Subcutaneous abdominal adipose tissue (tissue), 5 donors: ENCODE data around the gene ATP13A1.
A peak's percentile ranks its signal among the peaks of the same experiment; 100 is the strongest.

ENCODE experiments used
- H3K27ac ChIP-seq: one replicate; pipeline ENCODE4 v1.7.0; 2013; ENCODE audit warnings: low read depth, mild to moderate bottlenecking, inconsistent platforms, low read length, moderate library complexity
- H3K27me3 ChIP-seq, 5 donors: one replicate each; pipeline ENCODE4 v1.7.0; 2013; ENCODE audit warnings: low read length in 5 of 5, inconsistent platforms in 1 of 5; ENCODE audit not compliant: control insufficient read depth in 5 of 5, insufficient read depth in 4 of 5
- H3K36me3 ChIP-seq, 5 donors: one replicate each; pipeline ENCODE4 v1.7.0; 2013; ENCODE audit warnings: low read length in 5 of 5; ENCODE audit not compliant: control insufficient read depth in 5 of 5, insufficient read depth in 5 of 5
- H3K4me1 ChIP-seq, 5 donors: one replicate each; pipeline ENCODE4 v1.7.0; 2013; ENCODE audit warnings: low read length in 5 of 5, mild to moderate bottlenecking in 3 of 5, moderate library complexity in 1 of 5; ENCODE audit not compliant: control insufficient read depth in 5 of 5, insufficient read depth in 5 of 5
- H3K4me3 ChIP-seq, 5 donors: one replicate each; pipeline ENCODE4 v1.7.0; 2013; ENCODE audit warnings: low read length in 5 of 5, low read depth in 1 of 5
- H3K9ac ChIP-seq, 5 donors: one replicate each; pipeline ENCODE4 v1.7.0; 2013; ENCODE audit warnings: low read length in 5 of 5, mild to moderate bottlenecking in 4 of 5, moderate library complexity in 3 of 5
- H3K9me3 ChIP-seq, 5 donors: one replicate each; pipeline ENCODE4 v1.7.0; 2013; ENCODE audit warnings: low read length in 5 of 5; ENCODE audit not compliant: control insufficient read depth in 5 of 5
- donor health status: healthy.
- donor health status: healthy.
- donor health status: healthy.
- donor health status: healthy.
- donor health status: healthy.

The ATP13A1 gene

GRCh38 chr19:19635313-19635702 is 28.2 kb downstream of the ATP13A1 start:
- H3K36me3 ChIP-seq = peaks cover 0 to 71% (median 36%) of the 10 kb centered on the region in 5 donors
- no peak overlapping the region for H3K27ac ChIP-seq
- no peak overlapping the region for H3K9ac ChIP-seq
- H3K9me3 ChIP-seq = no peaks in the 10 kb centered on the region
- H3K4me3 ChIP-seq = no peak overlapping the region
- no peaks in the 10 kb centered on the region for H3K27me3 ChIP-seq
- H3K4me1 ChIP-seq = no peaks in the 10 kb centered on the region

- Histone ChIP-seq H3K36me3 (peaks cover 0 to 68% (median 36%) of the 10 kb centered on the region in 5 donors), H3K4me3 (no peak overlapping the region), H3K9ac (no peak overlapping the region), H3K27ac (no peak overlapping the region), H3K4me1 (no peaks in the 10 kb centered on the region), H3K27me3 (no peaks in the 10 kb centered on the region), H3K9me3 (no peaks in the 10 kb centered on the region)
Observed at GRCh38 chr19:19634516-19635312, 28.8 kb downstream of the ATP13A1 start.

- Histone ChIP-seq H3K4me1 (peaks cover 0 to under 1% (median 0%) of the 10 kb centered on the region in 5 donors), H3K27ac (no peak overlapping the region), H3K36me3 (peaks cover 0 to 63% (median 36%) of the 10 kb centered on the region in 5 donors), H3K9ac (no peak overlapping the region), H3K27me3 (no peaks in the 10 kb centered on the region), H3K9me3 (no peaks in the 10 kb centered on the region), H3K4me3 (no peak overlapping the region)
Observed at GRCh38 chr19:19633711-19634515, 29.6 kb downstream of the ATP13A1 start.

GRCh38 chr19:19632661-19633060 is 30.8 kb downstream of the ATP13A1 start:
- no peaks in the 10 kb centered on the region for H3K27me3 ChIP-seq
- H3K4me1 ChIP-seq = peaks cover 0 to 13% (median 10%) of the 10 kb centered on the region in 5 donors
- H3K9me3 ChIP-seq = no peaks in the 10 kb centered on the region
- H3K27ac ChIP-seq = no peak overlapping the region
- no peak overlapping the region for H3K9ac ChIP-seq
- H3K36me3 ChIP-seq = peaks cover 0 to 53% (median 30%) of the 10 kb centered on the region in 5 donors
- no peak overlapping the region for H3K4me3 ChIP-seq

DNA sequence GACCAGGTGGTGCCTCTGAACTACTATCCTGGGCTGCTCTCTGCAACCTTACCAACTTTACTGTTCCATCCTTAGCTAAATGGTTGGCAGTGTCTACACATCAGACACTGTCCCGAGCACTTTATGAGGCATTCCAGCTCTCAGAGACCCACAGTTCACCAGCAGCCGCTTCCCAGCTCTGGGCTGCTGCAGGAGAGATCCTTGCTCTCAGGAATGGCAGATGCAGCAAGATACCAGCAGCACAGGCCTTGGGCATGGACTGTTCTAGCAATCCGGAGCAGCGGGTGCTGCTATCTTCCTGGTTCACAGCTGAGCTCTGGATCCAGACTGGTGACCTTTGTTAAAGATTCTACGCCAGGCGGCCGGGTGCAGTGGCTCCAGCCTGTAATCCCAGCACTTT is 32.1 kb downstream of the ATP13A1 start:
- Histone ChIP-seq H3K9ac (no peak overlapping the region), H3K9me3 (no peaks in the 10 kb centered on the region), H3K27ac (no peak overlapping the region), H3K4me1 (peaks cover 2 to 19% (median 13%) of the 10 kb centered on the region in 5 donors), H3K27me3 (peaks cover 0 to 8% (median 0%) of the 10 kb centered on the region in 5 donors), H3K36me3 (peaks cover 0 to 42% (median 27%) of the 10 kb centered on the region in 5 donors), H3K4me3 (no peak overlapping the region)

DNA sequence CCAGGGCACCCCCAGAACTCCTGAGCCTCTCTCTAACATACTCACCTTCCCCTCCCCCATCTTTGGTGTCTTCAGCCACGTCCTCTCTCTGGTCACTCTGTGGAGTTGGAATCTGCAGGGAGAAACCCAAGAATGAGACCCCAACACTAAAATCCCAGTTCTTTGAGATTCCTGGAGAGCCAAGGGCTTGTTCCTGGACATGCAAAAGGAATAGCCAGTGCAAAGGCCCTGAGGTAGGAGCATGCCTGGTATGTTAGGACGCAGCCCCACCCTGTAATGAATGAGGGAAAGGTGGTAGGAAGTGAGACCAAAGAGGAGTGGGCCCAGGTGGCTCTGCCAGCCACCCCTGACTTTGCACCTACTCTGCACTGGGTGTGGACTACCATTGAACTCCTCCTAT is 33.0 kb downstream of the ATP13A1 start:
- H3K27me3 ChIP-seq = peaks cover 0 to 8% (median 0%) of the 10 kb centered on the region in 5 donors
- no peak overlapping the region for H3K27ac ChIP-seq
- no peaks in the 10 kb centered on the region for H3K9me3 ChIP-seq
- H3K4me3 ChIP-seq = no peak overlapping the region
- no peak overlapping the region for H3K9ac ChIP-seq
- H3K36me3 ChIP-seq = peaks cover 0 to 36% (median 25%) of the 10 kb centered on the region in 5 donors
- peaks cover 2 to 19% (median 13%) of the 10 kb centered on the region in 5 donors for H3K4me1 ChIP-seq

GRCh38 chr19:19630062-19630414 is 33.4 kb downstream of the ATP13A1 start:
- Histone ChIP-seq H3K4me1 (peaks cover 2 to 19% (median 13%) of the 10 kb centered on the region in 5 donors), H3K4me3 (no peak overlapping the region), H3K36me3 (peaks cover 0 to 32% (median 21%) of the 10 kb centered on the region in 5 donors), H3K9ac (no peak overlapping the region), H3K9me3 (no peaks in the 10 kb centered on the region), H3K27me3 (peaks cover 0 to 8% (median 0%) of the 10 kb centered on the region in 5 donors), H3K27ac (no peak overlapping the region)

GRCh38 chr19:19628501-19629134 is 34.9 kb downstream of the ATP13A1 start:
- Histone ChIP-seq H3K9ac (peak overlapping the region in 2 of 5 donors; percentile 35 to 53), H3K4me1 (peaks cover 2 to 19% (median 13%) of the 10 kb centered on the region in 5 donors), H3K4me3 (peak overlapping the region in 2 of 5 donors; percentile 34 to 66), H3K27me3 (peaks cover 0 to 8% (median 0%) of the 10 kb centered on the region in 5 donors), H3K27ac (no peak overlapping the region), H3K9me3 (no peaks in the 10 kb centered on the region), H3K36me3 (peaks cover 0 to 23% (median 7%) of the 10 kb centered on the region in 5 donors)

- Histone ChIP-seq H3K36me3 (peaks cover 0 to 17% (median 4%) of the 10 kb centered on the region in 5 donors), H3K4me3 (peak within 1 kb of the TSS; percentile 49 to 66 (median 56)), H3K27me3 (peaks cover 0 to 8% (median 0%) of the 10 kb centered on the region in 5 donors), H3K9ac (peak within 1 kb of the TSS in 4 of 5 donors; percentile 39 to 67 (median 56)), H3K27ac (no peak within 1 kb of the TSS), H3K4me1 (peaks cover 2 to 19% (median 13%) of the 10 kb centered on the region in 5 donors), H3K9me3 (no peaks in the 10 kb centered on the region)
Observed at GRCh38 chr19:19627621-19628500, 35.6 kb downstream of the ATP13A1 start, which contains the start of gene LPAR2. LPAR2 (minus strand) TSS chr19:19628220; CDS start chr19:19627275, 945 bp downstream.
